NT2/D1 (cell line): Measurements from ENCODE around the gene PAIP2.
"Not testable (repeated sequence)": the region's sequence is repeated elsewhere in the genome, so short reads cannot be mapped to it uniquely, and the experiment has no call there.

ENCODE experiments used
- DNase-seq: peaks from one replicate; pipeline ENCODE4 v3.0.0-alpha.2; 2011; ENCODE audit warnings: low read depth, low spot score
- H3K27me3 ChIP-seq: 2 replicates; pipeline ENCODE4 v1.6.0; 2011; ENCODE audit warnings: mild to moderate bottlenecking; ENCODE audit not compliant: insufficient read length, insufficient read depth
- H3K36me3 ChIP-seq: 2 replicates; pipeline ENCODE4 v1.6.1; 2011; ENCODE audit warnings: mild to moderate bottlenecking, low read length, mixed read lengths; ENCODE audit not compliant: insufficient read depth, insufficient read length
- H3K4me1 ChIP-seq: 2 replicates; pipeline ENCODE4 v1.5.1; 2011; ENCODE audit not compliant: insufficient read depth, insufficient read length
- H3K4me3 ChIP-seq: 2 replicates; pipeline ENCODE4 v1.5.1; 2011; ENCODE audit warnings: low read depth; ENCODE audit not compliant: insufficient read length
- H3K9ac ChIP-seq: 2 replicates; pipeline ENCODE4 v1.6.0; 2011; ENCODE audit warnings: low read depth; ENCODE audit not compliant: insufficient read length
- H3K9me3 ChIP-seq: 2 replicates; pipeline ENCODE4 v1.5.1; 2011; ENCODE audit warnings: mild to moderate bottlenecking, low read length; ENCODE audit not compliant: insufficient read depth
- SUZ12 ChIP-seq: IDR thresholded peaks from 2 replicates; pipeline ENCODE4 v1.6.1; 2011; ENCODE audit not compliant: insufficient read length, insufficient read depth; ENCODE audit errors: extremely low read depth
- YY1 ChIP-seq: IDR thresholded peaks from 2 replicates; pipeline ENCODE4 v1.6.1; 2011; ENCODE audit not compliant: insufficient read length, insufficient read depth
- ZNF274 ChIP-seq: IDR thresholded peaks from 2 replicates; pipeline ENCODE4 v1.6.1; 2011; ENCODE audit warnings: mild to moderate bottlenecking, low read depth, low read length

The PAIP2 gene

GRCh38 chr5:139306197-139306596 lies 35.5 kb upstream of the PAIP2 start:
- TF ChIP-seq YY1: no peak
- TF ChIP-seq ZNF274: no peak
- no peak for TF ChIP-seq SUZ12
- H3K36me3 ChIP-seq: peaks cover 16% of the 10 kb centered on the region

GRCh38 chr5:139306628-139307379 lies 34.9 kb upstream of the PAIP2 start:
- H3K4me3 ChIP-seq: no peak overlapping the region
- no peak for TF ChIP-seq YY1
- no peak for TF ChIP-seq ZNF274
- TF ChIP-seq SUZ12: no peak
- no peak for DNase-seq
- H3K9me3 ChIP-seq: no peaks in the 10 kb centered on the region
- no peaks in the 10 kb centered on the region for H3K27me3 ChIP-seq
- H3K4me1 ChIP-seq: no peaks in the 10 kb centered on the region
- no peak overlapping the region for H3K9ac ChIP-seq
- peaks cover 15% of the 10 kb centered on the region for H3K36me3 ChIP-seq

More at GRCh38 chr5:139306197-139306596, 35.5 kb upstream of the PAIP2 start:
- H3K9ac ChIP-seq: no peak overlapping the region
- DNase-seq: no peak
- no peaks in the 10 kb centered on the region for H3K27me3 ChIP-seq
- H3K4me1 ChIP-seq: no peaks in the 10 kb centered on the region
- no peak overlapping the region for H3K4me3 ChIP-seq
- no peaks in the 10 kb centered on the region for H3K9me3 ChIP-seq

GRCh38 chr5:139308797-139309196 lies 32.9 kb upstream of the PAIP2 start:
- Histone ChIP-seq H3K9ac (no peak overlapping the region), H3K4me1 (no peaks in the 10 kb centered on the region), H3K27me3 (no peaks in the 10 kb centered on the region), H3K36me3 (peaks cover 11% of the 10 kb centered on the region), H3K4me3 (no peak overlapping the region), H3K9me3 (no peaks in the 10 kb centered on the region)
- DNase-seq: no peak
- no peak for TF ChIP-seq SUZ12
- no peak for TF ChIP-seq ZNF274
- TF ChIP-seq YY1: no peak

- DNase-seq, H3K4me1 ChIP-seq, H3K9me3 ChIP-seq, H3K9ac ChIP-seq, H3K27me3 ChIP-seq, H3K4me3 ChIP-seq: not testable (repeated sequence)
- peaks cover 26% of the 10 kb centered on the region for H3K36me3 ChIP-seq
These were observed 30.9 kb upstream of the PAIP2 start for GRCh38 chr5:139310715-139311186.

- TF ChIP-seq ZNF274 (no peak), SUZ12 (no peak), YY1 (no peak)
- Histone ChIP-seq H3K9ac (no peak overlapping the region), H3K4me3 (no peak overlapping the region), H3K27me3 (no peaks in the 10 kb centered on the region), H3K4me1 (no peaks in the 10 kb centered on the region), H3K9me3 (no peaks in the 10 kb centered on the region), H3K36me3 (peaks cover 37% of the 10 kb centered on the region)
- no peak for DNase-seq
These were observed 29.6 kb upstream of the PAIP2 start for GRCh38 chr5:139312075-139312474.

- no peak for DNase-seq
- TF ChIP-seq ZNF274 (no peak), YY1 (no peak), SUZ12 (no peak)
- no peak overlapping the region for H3K9ac ChIP-seq
- no peaks in the 10 kb centered on the region for H3K27me3 ChIP-seq
- H3K4me1 ChIP-seq: no peaks in the 10 kb centered on the region
- peaks cover 41% of the 10 kb centered on the region for H3K36me3 ChIP-seq
- no peaks in the 10 kb centered on the region for H3K9me3 ChIP-seq
- H3K4me3 ChIP-seq: no peak overlapping the region
These were observed 27.4 kb upstream of the PAIP2 start for GRCh38 chr5:139314276-139314675.

GRCh38 chr5:139315056-139315615 lies 26.5 kb upstream of the PAIP2 start:
- Histone ChIP-seq H3K4me1 (no peaks in the 10 kb centered on the region), H3K9me3 (no peaks in the 10 kb centered on the region), H3K36me3 (peaks cover 47% of the 10 kb centered on the region), H3K27me3 (no peaks in the 10 kb centered on the region), H3K9ac (no peak overlapping the region), H3K4me3 (no peak overlapping the region)
- no peak for TF ChIP-seq ZNF274
- DNase-seq: no peak
